Nephron (organoid): ENCODE measurements around the gene PPP2R2B.

ENCODE experiments used
- H3K27ac Mint-ChIP-seq, 3 experiments: 2 replicates each; pipeline ENCODE4 v1.8.0; 2020; ENCODE audit warnings: mixed read lengths in 3 of 3, mild to moderate bottlenecking in 2 of 3, moderate library complexity in 1 of 3
- H3K27me3 Mint-ChIP-seq: 2 replicates; pipeline ENCODE4 v1.8.0; 2021; ENCODE audit warnings: low read depth, mild to moderate bottlenecking, moderate library complexity, mixed read lengths
- H3K36me3 Mint-ChIP-seq: 2 replicates; pipeline ENCODE4 v1.8.0; 2020; ENCODE audit warnings: low read depth, mixed read lengths
- H3K4me1 Mint-ChIP-seq: 2 replicates; pipeline ENCODE4 v1.8.0; 2020; ENCODE audit warnings: mixed read lengths
- H3K4me3 Mint-ChIP-seq, 3 experiments: 2 replicates each; pipeline ENCODE4 v1.8.0; 2020; ENCODE audit warnings: mild to moderate bottlenecking in 3 of 3, mixed read lengths in 3 of 3, moderate library complexity in 2 of 3
- H3K9me3 Mint-ChIP-seq: 2 replicates; pipeline ENCODE4 v1.8.0; 2020; ENCODE audit warnings: mixed read lengths
- TF ChIP-seq, protein P1 (sequence below), 3 experiments: fragments of 200-600 bp; sonication (generic); IDR thresholded peaks; one replicate each; pipeline ENCODE4 v1.5.0; 2021; ENCODE audit warnings: antibody characterized with exemption in 3 of 3; ENCODE audit not compliant: unreplicated experiment in 3 of 3

PPP2R2B gene

DNA sequence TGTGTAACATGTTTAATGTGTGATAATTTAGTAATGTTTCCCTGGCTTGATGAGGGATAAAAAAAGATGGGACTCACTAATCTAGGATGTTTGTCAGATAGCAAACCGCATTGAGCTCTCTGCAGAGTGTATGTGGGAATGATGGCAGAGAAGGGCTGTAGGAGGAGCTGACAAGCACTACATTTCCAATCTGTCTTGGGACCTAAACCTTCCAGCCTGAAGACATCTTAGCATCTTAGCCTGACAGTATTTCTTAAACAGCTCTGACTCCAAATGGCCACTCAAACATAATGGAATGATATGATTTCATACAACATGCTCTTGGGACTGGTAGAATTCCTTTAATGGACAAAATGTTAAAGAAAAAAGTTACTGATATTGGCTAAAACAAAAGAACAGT lies 116.7 kb downstream of the PPP2R2B start:
- Mint-ChIP-seq H3K36me3 (no peaks in the 10 kb centered on the region), H3K4me3 (no peak overlapping the region), H3K9me3 (peaks cover 5% of the 10 kb centered on the region), H3K27ac (no peak overlapping the region), H3K4me1 (no peaks in the 10 kb centered on the region), H3K27me3 (peaks cover 8% of the 10 kb centered on the region)
- TF ChIP-seq, protein P1, sequence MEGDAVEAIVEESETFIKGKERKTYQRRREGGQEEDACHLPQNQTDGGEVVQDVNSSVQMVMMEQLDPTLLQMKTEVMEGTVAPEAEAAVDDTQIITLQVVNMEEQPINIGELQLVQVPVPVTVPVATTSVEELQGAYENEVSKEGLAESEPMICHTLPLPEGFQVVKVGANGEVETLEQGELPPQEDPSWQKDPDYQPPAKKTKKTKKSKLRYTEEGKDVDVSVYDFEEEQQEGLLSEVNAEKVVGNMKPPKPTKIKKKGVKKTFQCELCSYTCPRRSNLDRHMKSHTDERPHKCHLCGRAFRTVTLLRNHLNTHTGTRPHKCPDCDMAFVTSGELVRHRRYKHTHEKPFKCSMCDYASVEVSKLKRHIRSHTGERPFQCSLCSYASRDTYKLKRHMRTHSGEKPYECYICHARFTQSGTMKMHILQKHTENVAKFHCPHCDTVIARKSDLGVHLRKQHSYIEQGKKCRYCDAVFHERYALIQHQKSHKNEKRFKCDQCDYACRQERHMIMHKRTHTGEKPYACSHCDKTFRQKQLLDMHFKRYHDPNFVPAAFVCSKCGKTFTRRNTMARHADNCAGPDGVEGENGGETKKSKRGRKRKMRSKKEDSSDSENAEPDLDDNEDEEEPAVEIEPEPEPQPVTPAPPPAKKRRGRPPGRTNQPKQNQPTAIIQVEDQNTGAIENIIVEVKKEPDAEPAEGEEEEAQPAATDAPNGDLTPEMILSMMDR (IDR thresholded peaks at IDR 0.05; ENCODE audit: unreplicated experiment in 3 of 3) = no peak

DNA sequence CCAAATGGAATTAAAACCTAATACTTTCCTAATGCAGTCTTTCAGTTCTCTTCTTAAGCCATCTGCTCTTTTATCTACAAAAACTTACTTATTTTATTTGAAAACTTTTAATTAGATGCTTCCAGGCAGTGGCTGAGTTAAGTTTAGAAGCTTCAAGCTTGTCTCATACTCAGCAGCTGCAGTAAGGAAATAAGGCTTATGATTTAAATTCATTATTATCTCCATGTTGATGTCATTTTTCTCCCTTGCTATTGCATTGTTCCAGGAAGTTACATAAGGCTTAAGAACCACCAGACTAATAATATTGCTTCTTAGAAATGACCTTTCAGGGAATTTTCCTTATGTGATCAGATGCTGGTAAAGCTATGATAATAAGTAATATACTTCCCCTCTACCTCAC lies 119.6 kb downstream of the PPP2R2B start:
- Mint-ChIP-seq H3K36me3 (no peaks in the 10 kb centered on the region), H3K9me3 (peaks cover 5% of the 10 kb centered on the region), H3K4me1 (no peaks in the 10 kb centered on the region), H3K27me3 (peaks cover 8% of the 10 kb centered on the region), H3K4me3 (no peak overlapping the region), H3K27ac (no peak overlapping the region)
- TF ChIP-seq, protein P1 (IDR thresholded peaks at IDR 0.05; ENCODE audit: unreplicated experiment in 3 of 3) = no peak

DNA sequence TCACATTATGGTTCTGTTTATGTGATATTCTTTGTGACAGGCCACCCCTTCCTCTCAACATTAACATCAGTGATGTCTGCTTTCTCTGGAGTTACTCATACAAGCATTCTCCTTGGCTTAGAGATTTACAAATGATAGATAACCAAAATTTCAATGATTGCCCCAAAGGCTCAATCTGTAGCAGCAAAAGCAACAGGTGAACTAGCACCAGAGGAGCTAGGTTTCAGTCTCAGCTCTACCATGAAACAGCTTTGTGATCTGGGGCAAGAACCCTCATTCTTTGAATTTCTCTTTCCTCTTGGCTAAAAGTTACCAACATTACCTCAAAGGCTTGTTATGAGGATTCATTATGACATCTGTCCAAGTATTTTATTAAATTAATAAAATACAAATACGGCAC lies 120.5 kb downstream of the PPP2R2B start:
- TF ChIP-seq, protein P1 (IDR thresholded peaks at IDR 0.05; ENCODE audit: unreplicated experiment in 3 of 3) = no peak
- Mint-ChIP-seq H3K36me3 (no peaks in the 10 kb centered on the region), H3K9me3 (peaks cover 5% of the 10 kb centered on the region), H3K27me3 (peaks cover 8% of the 10 kb centered on the region), H3K4me1 (no peaks in the 10 kb centered on the region), H3K4me3 (no peak overlapping the region), H3K27ac (no peak overlapping the region)

DNA sequence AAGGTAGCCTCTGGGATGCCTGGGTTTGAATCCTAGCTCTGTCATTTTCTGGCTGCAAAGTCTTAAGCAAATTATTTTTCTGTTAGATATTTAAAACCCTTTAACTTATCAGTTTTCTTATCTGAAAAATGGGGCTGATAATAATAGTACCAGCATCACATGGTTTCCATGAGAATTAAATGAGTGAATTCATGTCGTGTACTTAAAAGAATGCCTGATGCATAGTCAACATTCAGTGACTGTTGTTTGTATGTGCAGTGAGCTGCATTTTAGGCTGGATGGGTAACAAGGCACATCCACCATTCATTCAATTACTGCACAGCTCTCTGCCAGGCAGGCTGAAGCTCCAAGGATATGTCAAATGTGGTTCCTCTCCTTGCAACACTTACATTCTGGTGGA lies 122.0 kb downstream of the PPP2R2B start:
- H3K9me3 Mint-ChIP-seq = peaks cover 5% of the 10 kb centered on the region
- no peak overlapping the region for H3K4me3 Mint-ChIP-seq
- H3K4me1 Mint-ChIP-seq = no peaks in the 10 kb centered on the region
- TF ChIP-seq, protein P1 (IDR thresholded peaks at IDR 0.05; ENCODE audit: unreplicated experiment in 3 of 3) = no peak
- H3K27me3 Mint-ChIP-seq = peaks cover 3% of the 10 kb centered on the region
- H3K27ac Mint-ChIP-seq = no peak overlapping the region
- H3K36me3 Mint-ChIP-seq = no peaks in the 10 kb centered on the region

DNA sequence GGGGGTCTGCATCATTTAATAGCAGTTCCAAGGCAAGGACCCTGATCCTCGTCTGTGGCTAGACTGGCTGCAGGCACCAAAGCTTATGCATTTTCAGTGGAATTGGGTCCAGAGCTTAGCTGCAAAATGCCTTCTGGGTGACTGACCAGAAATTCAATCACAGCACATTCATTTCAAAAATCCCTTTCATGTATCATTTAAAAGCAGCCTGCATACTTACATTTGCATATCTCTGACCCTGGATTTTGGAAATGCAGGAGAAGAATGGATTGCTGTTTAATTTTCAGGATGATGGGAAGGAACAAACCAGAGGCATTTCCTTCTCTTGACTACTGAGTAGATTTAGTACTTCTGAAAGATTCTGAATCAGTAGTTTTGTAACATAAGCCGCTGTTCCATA lies 122.8 kb downstream of the PPP2R2B start:
- Mint-ChIP-seq H3K4me1 (no peaks in the 10 kb centered on the region), H3K27me3 (peaks cover 3% of the 10 kb centered on the region), H3K9me3 (peaks cover 5% of the 10 kb centered on the region), H3K36me3 (no peaks in the 10 kb centered on the region), H3K4me3 (no peak overlapping the region), H3K27ac (no peak overlapping the region)
- TF ChIP-seq, protein P1 (IDR thresholded peaks at IDR 0.05; ENCODE audit: unreplicated experiment in 3 of 3) = no peak

DNA sequence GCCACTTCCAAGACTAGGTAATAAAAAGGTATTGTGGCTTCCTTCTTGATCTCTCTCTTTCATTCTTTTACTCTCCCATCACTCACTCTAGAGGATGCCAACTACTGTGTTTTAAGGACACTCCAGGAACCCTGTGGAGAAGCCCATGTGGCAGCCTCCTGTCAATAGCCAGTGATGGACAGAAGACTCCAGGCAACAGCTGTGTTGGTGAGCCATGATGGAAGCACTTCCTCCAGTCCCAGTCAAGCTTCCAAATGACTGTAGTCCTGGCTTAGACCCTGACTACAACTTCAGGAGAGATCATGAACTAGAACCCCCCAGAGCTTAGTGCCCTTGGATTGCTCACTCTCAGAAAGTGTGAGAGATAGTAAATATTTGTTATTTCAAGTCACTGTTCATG lies 123.9 kb downstream of the PPP2R2B start:
- Mint-ChIP-seq H3K9me3 (no peaks in the 10 kb centered on the region), H3K4me1 (no peaks in the 10 kb centered on the region), H3K36me3 (no peaks in the 10 kb centered on the region), H3K4me3 (no peak overlapping the region), H3K27ac (no peak overlapping the region), H3K27me3 (peaks cover 3% of the 10 kb centered on the region)
- TF ChIP-seq, protein P1 (IDR thresholded peaks at IDR 0.05; ENCODE audit: unreplicated experiment in 3 of 3) = no peak
